ENCODE data around the gene UBR4. TPM values are rescaled to one million over a fixed set of nuclear protein-coding genes. Genes with fewer than 3 reads are reported as not detected.
A peak's percentile ranks its signal among the peaks of the same experiment; 100 is the strongest.

Gene UBR4
- total and polyA plus RNA-seq, 2 of the 8 experiments (the other 6 are each of a cell fraction or from before 2014, with no cell fraction given): 139 to 152 TPM

GRCh38 chr1:19044471-19044870 lies 165.6 kb downstream of the UBR4 start:
- CTCF ChIA-PET (ENCODE audit: partially characterized antibody): interaction anchor here (0.7 to 4.2 kb wide), 5 partner anchors 8 to 131 kb away, joined by 3 to 23 read pairs (median 3); no protein-coding TSS in a partner anchor
- TF ChIP-seq JUND (IDR thresholded peaks at IDR 0.05; ENCODE audit: low read length) (no peak), TAF1 (IDR thresholded peaks at IDR 0.05; ENCODE audit: low read depth, low read length) (no peak), SIRT6 (IDR thresholded peaks at IDR 0.05; ENCODE audit: low read length) (no peak), MAFK (IDR thresholded peaks at IDR 0.05; ENCODE audit: low read depth, low read length) (no peak), POU5F1 (IDR thresholded peaks at IDR 0.05; ENCODE audit: low read depth, low read length) (no peak), CHD2 (IDR thresholded peaks at IDR 0.05; ENCODE audit: low read length) (no peak), GTF2F1 (IDR thresholded peaks at IDR 0.05; ENCODE audit: borderline replicate concordance, low read depth, low read length) (no peak), BCL11A (IDR thresholded peaks at IDR 0.05; ENCODE audit: low read depth in 2 of 2, low read length in 2 of 2) (no peak), CREB1 (IDR thresholded peaks at IDR 0.05) (no peak), YY1 (IDR thresholded peaks at IDR 0.05; ENCODE audit: low read depth, low read length) (no peak), MAX (IDR thresholded peaks at IDR 0.05) (no peak), CBX8 (IDR thresholded peaks at IDR 0.05; ENCODE audit: borderline replicate concordance, low read depth, low read length) (no peak), BRCA1 (IDR thresholded peaks at IDR 0.05; ENCODE audit: low read depth, low read length) (no peak), KDM4A (IDR thresholded peaks at IDR 0.05; ENCODE audit: low read depth, low read length, severe bottlenecking) (no peak), RFX5 (IDR thresholded peaks at IDR 0.05; ENCODE audit: borderline replicate concordance, low read depth, low read length) (no peak), CHD1 (IDR thresholded peaks at IDR 0.05; ENCODE audit: low read depth, low read length) (no peak)

More at GRCh38 chr1:19044471-19044870, 165.6 kb downstream of the UBR4 start:
- no peak overlapping the region for H3K4me2 ChIP-seq (ENCODE audit: insufficient read depth in 1 of 2, low read depth in 2 of 2, low read length in 2 of 2)
- H4K91ac ChIP-seq (replicated peaks; ENCODE audit: insufficient read length, low read length): no peak overlapping the region
- no peak overlapping the region for H3K14ac ChIP-seq (ENCODE audit: insufficient read length)
- 0 out of 2 replicates have a peak overlapping the region, but pooled peaks have one; percentile 81 for H2BK15ac ChIP-seq (ENCODE audit: low read length)
- FAIRE-seq: no peak
- H3K27me3 ChIP-seq (replicated peaks in 1 of 4; ENCODE audit: control insufficient read depth in 3 of 4, extremely low read depth in 1 of 4, insufficient read depth in 3 of 4, low read length in 3 of 4): no peaks in the 10 kb centered on the region
- no peak overlapping the region for H2BK20ac ChIP-seq (ENCODE audit: low read length)
- peak overlapping the region; percentile 83 for H3K18ac ChIP-seq (ENCODE audit: extremely low read depth, low read length)
- H2AFZ ChIP-seq (ENCODE audit: low read length): no peak overlapping the region
- H3K4me3 ChIP-seq (ENCODE audit: extremely low read depth in 1 of 4, insufficient read depth in 2 of 4, low read depth in 3 of 4, low read length in 4 of 4): no peak overlapping the region
- no peak overlapping the region for H2BK5ac ChIP-seq (ENCODE audit: low read depth, low read length)
- H3K56ac ChIP-seq (replicated peaks; ENCODE audit: insufficient read length, low read depth, low read length): no peak overlapping the region
- POLR2A ChIA-PET (ENCODE audit: partially characterized antibody): interaction anchor here (1.7 kb wide), 1 partner anchor 26 kb away, joined by 4 read pairs; no protein-coding TSS in a partner anchor
- no peak overlapping the region for H3K23ac ChIP-seq (ENCODE audit: insufficient read length)
- no peaks in the 10 kb centered on the region for H3K23me2 ChIP-seq (ENCODE audit: low read depth, low read length)
- H3K79me1 ChIP-seq (ENCODE audit: low read depth, low read length): peaks cover 2% of the 10 kb centered on the region; the same call in 1 of the 2 replicates
- no peak overlapping the region for H3K9ac ChIP-seq (replicated peaks in 1 of 4; ENCODE audit: extremely low read depth in 1 of 4, low read depth in 3 of 4, low read length in 3 of 4)
- H2BK12ac ChIP-seq (ENCODE audit: low read depth, low read length): no peak overlapping the region
- no peak overlapping the region for H2AK5ac ChIP-seq (ENCODE audit: low read depth, low read length)
- no peak overlapping the region for H3K4ac ChIP-seq (replicated peaks; ENCODE audit: insufficient read length, low read depth, low read length)
- no peaks in the 10 kb centered on the region for H3K79me2 ChIP-seq (ENCODE audit: control insufficient read depth in 1 of 2, insufficient read depth in 2 of 2, low read length in 2 of 2)
- H3K9me3 ChIP-seq (ENCODE audit: insufficient read depth in 2 of 2, low read depth in 1 of 2, low read length in 1 of 2): no peaks in the 10 kb centered on the region
- no peaks in the 10 kb centered on the region for H3K36me3 ChIP-seq (ENCODE audit: control insufficient read depth in 2 of 4, insufficient read depth in 4 of 4, low read length in 3 of 4)
- DNase-seq (ENCODE audit: low read depth in 1 of 2, low spot score in 2 of 2): no peak
- H4K5ac ChIP-seq (ENCODE audit: insufficient read length, low read depth, low read length): no peak overlapping the region
- no peak overlapping the region for H4K8ac ChIP-seq (ENCODE audit: extremely low read depth, insufficient read depth, low read length)
- peaks cover 0 to 3% (median 1%) of the 10 kb centered on the region in 4 experiments; a peak in 3 of 7 replicates for H3K4me1 ChIP-seq (replicated peaks in 1 of 4; ENCODE audit: control insufficient read depth in 3 of 4, insufficient read depth in 4 of 4, low read length in 3 of 4)
- H4K20me1 ChIP-seq (replicated peaks in 1 of 2; ENCODE audit: control insufficient read depth in 1 of 2, insufficient read depth in 2 of 2, low read length in 2 of 2): no peaks in the 10 kb centered on the region
- no peak overlapping the region for H3K27ac ChIP-seq (ENCODE audit: low read depth, low read length)
- WGBS, 2 experiments (ENCODE audit: extremely low coverage in 1 of 2, insufficient coverage in 1 of 2, insufficient read length in 1 of 2, insufficient replicate concordance in 2 of 2, low coverage in 1 of 2, low lambda C conversion rate in 2 of 2, missing lambda C conversion rate in 1 of 2): 93% methylated on average over 6 of the region's 6 CpGs; no CpG with 5 or more reads in 1 of the 2 experiments
- no peak overlapping the region for H2BK120ac ChIP-seq (replicated peaks; ENCODE audit: low read depth, low read length)
